ENCODE data around the gene FRY.

Gene FRY

GRCh38 chr13:32016631-32017030 lies 14.9 kb upstream of the FRY start:
- no peak for DNase-seq (ENCODE audit: low read depth)

- DNase-seq (ENCODE audit: low read depth), result no peak
Observed at GRCh38 chr13:32017474-32017873, 14.1 kb upstream of the FRY start.

DNA sequence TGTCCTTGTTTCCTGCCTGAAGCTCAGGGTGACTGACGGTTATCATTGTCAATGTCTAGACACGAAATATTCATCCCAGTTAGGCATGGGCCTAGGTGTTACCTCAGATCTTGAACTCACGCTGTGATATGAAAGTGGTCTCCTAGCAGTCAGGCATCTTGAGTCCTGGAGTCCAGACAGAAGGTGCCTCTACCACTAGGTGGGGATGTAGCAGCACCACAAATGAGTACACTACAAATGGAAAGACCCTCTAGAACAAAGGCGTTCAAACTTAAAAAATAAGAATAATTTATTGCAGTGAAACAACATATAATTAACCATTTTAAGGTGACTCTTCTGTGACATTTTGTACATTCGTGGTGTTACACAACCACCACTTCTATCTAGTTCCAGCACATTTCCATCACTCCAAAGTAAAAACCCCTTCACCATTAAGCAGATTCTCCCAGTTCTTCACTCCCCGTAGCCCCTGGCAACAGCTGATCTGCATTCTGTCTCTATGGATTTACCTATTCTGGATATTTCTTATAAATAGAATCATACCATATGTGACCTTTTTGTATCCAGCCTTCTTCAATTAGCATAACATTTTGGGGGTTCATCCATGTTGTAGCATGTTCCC lies 11.9 kb upstream of the FRY start:
- no peak for DNase-seq (ENCODE audit: low read depth)

DNA sequence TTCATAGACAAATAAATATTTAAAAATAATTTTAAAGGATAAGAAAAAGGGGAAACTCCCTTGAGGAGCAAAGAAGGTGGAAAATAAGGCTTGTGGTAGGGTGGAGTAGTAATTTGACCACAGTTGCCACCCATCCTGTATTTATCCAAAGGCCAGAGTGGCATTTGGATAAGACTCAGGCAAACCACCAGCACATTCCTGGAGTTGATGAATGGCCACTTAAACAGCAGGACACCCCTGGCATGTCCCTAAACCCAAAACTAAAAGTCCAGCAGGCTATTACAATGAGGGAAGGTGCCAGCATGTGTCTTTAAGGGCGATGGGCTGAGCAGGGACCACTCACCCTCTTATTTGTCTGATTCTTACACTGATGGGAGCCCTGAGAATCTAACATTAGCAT lies 9.8 kb upstream of the FRY start:
- DNase-seq (ENCODE audit: low read depth), result no peak

- DNase-seq (ENCODE audit: low read depth), result no peak
Observed at GRCh38 chr13:32022311-32022710, 9.3 kb upstream of the FRY start.

DNA sequence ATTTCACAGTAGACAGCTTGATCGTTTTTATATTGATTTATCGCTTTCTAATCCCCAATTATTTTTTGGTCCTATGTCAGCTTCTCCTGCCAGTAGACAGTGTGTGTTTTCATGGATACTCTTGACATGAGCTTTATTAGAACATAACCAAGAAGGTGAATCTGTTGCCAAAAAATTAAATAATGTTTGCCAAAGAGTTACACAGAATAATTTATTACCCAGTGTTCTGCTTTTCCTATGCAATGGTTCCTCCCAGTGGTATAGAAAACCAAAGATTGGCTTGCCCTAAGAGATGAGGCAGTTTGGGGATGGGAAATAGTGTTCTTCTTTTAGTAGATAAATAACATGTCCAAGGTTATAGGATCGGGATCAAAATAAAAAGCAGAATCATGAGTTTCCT lies 8.5 kb upstream of the FRY start:
- DNase-seq (ENCODE audit: low read depth), result no peak

GRCh38 chr13:32023698-32024097 lies 7.9 kb upstream of the FRY start:
- DNase-seq (ENCODE audit: low read depth), result no peak

DNA sequence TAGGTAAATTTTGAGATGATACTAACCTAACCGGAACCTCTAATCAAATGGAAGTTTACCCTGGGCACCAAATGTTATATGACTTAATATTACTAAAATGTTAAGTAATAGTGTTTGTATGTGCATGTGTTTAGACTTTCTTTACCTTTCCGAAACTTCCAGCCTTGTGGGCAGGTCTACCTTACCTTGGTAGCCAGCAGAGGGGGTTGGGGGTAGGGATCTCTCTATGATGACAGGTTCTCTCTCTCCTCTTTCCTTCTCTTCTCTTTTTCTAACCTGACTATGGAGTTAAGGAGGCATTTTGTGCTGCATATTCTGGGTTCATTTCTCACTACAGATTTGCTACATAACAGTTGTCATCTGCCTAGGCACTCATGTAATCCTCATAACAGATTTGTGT lies 6.8 kb upstream of the FRY start:
- no peak for DNase-seq (ENCODE audit: low read depth)

- no peak for DNase-seq (ENCODE audit: low read depth)
Observed at GRCh38 chr13:32025730-32026129, 5.8 kb upstream of the FRY start.

- DNase-seq (ENCODE audit: low read depth), result no peak
Observed at GRCh38 chr13:32026623-32027022, 5.0 kb upstream of the FRY start.

GRCh38 chr13:32028711-32029110 lies 2.9 kb upstream of the FRY start:
- DNase-seq (ENCODE audit: low read depth), result no peak

DNA sequence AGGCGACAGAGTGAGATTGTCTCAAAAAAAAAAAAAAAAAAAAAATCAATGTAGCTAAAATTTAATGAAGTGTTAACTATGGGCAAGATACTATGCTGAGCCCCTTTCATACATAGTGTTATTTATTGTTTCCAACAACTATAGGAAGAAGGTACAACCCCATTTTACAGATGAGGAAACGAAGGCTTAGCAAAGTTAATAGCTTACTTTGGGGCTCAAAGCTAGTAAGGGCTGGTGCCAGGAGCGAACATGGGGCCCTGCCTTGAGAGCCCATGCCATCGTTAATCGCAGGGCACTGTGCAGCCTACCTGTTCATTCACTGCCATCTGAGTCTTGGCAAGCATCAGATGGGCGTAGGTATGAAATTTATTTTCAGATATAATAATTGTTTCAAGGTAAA lies 1.9 kb upstream of the FRY start:
- no peak for DNase-seq (ENCODE audit: low read depth)

GRCh38 chr13:32031815-32032370 lies 319 bp downstream of the FRY start:
- DNase-seq (ENCODE audit: low read depth), result no peak

- no peak for DNase-seq (ENCODE audit: low read depth)
Observed at GRCh38 chr13:32032759-32033158, 1.2 kb downstream of the FRY start.

DNA sequence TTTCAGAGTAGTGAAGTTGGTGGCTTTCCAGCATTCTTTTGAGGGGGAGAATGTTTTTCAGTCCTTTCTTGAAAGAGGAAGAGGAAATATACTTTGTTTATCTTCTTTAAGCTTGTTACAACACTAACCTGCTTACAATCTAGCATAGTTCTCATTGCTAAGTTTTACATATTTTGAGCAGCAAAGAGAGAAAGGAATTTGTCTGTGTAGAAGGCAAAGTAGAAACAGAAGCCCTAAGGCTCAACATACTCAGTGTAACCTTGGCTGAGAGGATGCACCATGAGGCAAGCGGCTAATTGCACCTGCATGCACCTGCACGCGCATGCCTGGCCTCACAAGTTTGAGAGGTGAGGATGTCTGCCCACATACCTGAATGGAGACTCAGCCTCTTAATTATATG lies 2.2 kb downstream of the FRY start:
- no peak for DNase-seq (ENCODE audit: low read depth)

DNA sequence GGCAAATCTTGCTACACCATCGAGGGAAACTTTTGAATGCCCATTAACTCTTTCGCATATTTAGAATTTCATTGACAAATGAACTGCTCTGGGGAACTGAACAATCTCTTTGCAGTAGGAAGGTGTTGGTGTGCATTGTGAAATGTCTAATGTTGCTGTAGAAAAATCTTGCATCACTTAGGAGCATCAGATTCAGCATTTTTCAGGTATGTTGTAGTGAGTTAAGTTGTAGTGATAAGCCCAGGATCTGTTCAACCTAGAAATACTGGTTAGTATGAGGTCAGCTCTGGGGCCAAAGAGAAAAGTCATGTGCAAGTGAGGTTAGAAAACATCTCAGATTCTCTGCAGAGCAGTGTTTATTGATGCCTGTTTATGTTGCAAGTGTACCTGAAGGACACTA lies 4.1 kb downstream of the FRY start:
- no peak for DNase-seq (ENCODE audit: low read depth)

- no peak for DNase-seq (ENCODE audit: low read depth)
Observed at GRCh38 chr13:32036126-32036695, 4.6 kb downstream of the FRY start.

- DNase-seq (ENCODE audit: low read depth), result no peak
Observed at GRCh38 chr13:32036757-32037156, 5.2 kb downstream of the FRY start.

DNA sequence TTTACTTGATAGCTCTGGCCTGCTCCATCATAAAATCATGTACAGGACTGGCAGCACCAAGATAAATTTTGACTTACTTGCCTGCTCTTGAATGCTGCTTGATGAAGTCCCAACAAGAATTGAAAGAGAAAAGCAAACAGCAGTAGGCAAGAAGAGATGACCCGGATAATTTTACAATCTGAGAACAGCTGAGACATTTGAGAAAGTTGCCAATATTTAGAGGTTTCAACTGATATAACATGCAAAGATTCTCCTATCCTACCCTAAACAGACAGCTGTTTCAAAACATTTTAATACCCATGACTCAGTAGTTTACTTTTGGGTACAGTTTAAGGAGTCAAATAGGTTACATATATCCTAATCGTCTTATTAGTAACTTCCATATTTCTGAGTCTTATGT lies 5.9 kb downstream of the FRY start:
- DNase-seq (ENCODE audit: low read depth), result no peak

- DNase-seq (ENCODE audit: low read depth), result no peak
Observed at GRCh38 chr13:32038343-32038742, 6.8 kb downstream of the FRY start.

- DNase-seq (ENCODE audit: low read depth), result no peak
Observed at GRCh38 chr13:32039056-32039455, 7.5 kb downstream of the FRY start.

- DNase-seq (ENCODE audit: low read depth), result no peak
Observed at GRCh38 chr13:32039528-32039927, 8.0 kb downstream of the FRY start.

DNA sequence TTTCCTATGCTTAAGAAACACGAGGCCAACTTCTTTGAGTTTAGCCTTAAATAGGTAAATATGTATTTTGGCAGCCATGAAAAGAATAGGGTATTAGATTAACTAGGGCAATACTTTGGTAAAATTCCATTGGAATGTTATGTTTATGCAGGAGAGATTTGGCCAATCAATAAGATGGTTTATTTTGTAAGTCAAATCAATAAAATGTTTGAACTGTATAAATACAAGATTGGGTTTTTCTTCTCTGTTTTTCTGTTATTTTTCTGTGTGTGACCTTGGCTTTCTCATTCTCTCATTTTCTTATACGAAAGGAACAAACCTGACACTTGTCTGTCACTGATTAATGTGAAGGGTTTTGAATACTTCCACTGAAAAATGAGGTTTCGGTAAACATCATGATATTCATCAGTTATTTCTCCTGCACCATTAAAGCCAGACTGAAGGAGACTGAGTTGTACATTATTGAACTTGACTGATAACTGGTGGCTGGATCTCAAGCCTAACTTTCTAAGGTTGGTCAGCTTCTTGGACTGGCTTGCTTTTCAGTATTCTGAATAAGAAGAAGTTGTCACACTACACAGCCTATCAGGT lies 8.6 kb downstream of the FRY start:
- no peak for DNase-seq (ENCODE audit: low read depth)

- no peak for DNase-seq (ENCODE audit: low read depth)
Observed at GRCh38 chr13:32040689-32041088, 9.1 kb downstream of the FRY start.

All from stimulated activated CD4-positive, alpha-beta T cell treated with anti-CD3 and anti-CD28 coated beads, Interleukin-2, amount 100 ng/mL, for 4 hours (primary cell).